ENCODE data around the gene DOCK2.

DNA sequence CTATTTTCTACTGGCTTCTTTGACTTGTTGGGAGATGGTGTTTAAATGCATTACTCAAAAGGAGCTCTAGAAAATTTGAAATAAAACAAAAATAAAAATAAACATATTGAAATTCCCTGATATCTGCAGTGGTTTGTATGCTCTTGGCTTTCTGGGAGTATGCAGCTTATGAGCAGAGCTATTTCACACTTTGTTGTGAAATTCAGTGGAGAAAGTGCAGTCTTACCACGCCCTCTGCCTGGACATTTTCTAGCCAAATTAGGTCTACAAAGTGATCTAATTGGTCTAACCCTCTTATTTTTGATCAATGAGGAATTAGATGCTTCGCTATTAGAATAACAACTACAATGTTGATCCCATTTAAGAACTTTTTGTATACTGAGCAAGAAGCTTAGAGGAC, 276.4 kb downstream of the DOCK2 start:
- TF ChIP-seq CTCF (IDR thresholded peaks at IDR 0.05), result no peak
- TF ChIP-seq POLR2AphosphoS5 (IDR thresholded peaks at IDR 0.05), result no peak
- no peak for TF ChIP-seq POLR2A (IDR thresholded peaks at IDR 0.05)

Data from upper lobe of left lung (tissue), 4 donors.